GM21619 (cell line): ENCODE data around the gene ZFYVE28.
"Not testable (repeated sequence)": the region's sequence is repeated elsewhere in the genome, so short reads cannot be mapped to it uniquely, and the experiment has no call there.

Source experiments
- ATAC-seq: cut with Tn5 transposase; IDR thresholded peaks from one replicate; pipeline ENCODE4 v1.9.1; 2021; ENCODE audit not compliant: unreplicated experiment

ZFYVE28 gene

GRCh38 chr4:2231082-2231481 lies 187.4 kb downstream of the ZFYVE28 start:
- ATAC-seq: no peak

- ATAC-seq: no peak
These were observed 192.2 kb downstream of the ZFYVE28 start for GRCh38 chr4:2226261-2226660.

- ATAC-seq: no peak
These were observed 195.6 kb downstream of the ZFYVE28 start for GRCh38 chr4:2222838-2223237.

- ATAC-seq: not testable (repeated sequence)
These were observed 197.1 kb downstream of the ZFYVE28 start for GRCh38 chr4:2221378-2221777.

- no peak for ATAC-seq
These were observed 198.3 kb downstream of the ZFYVE28 start for GRCh38 chr4:2220016-2220630.
